NT2/D1 (cell line): ENCODE results near the gene HSPA9.

ENCODE experiments used
- DNase-seq: peaks from one replicate; pipeline ENCODE4 v3.0.0-alpha.2; 2011; ENCODE audit warnings: low read depth, low spot score
- H3K27me3 ChIP-seq: 2 replicates; pipeline ENCODE4 v1.6.0; 2011; ENCODE audit warnings: mild to moderate bottlenecking; ENCODE audit not compliant: insufficient read length, insufficient read depth
- H3K36me3 ChIP-seq: 2 replicates; pipeline ENCODE4 v1.6.1; 2011; ENCODE audit warnings: mild to moderate bottlenecking, low read length, mixed read lengths; ENCODE audit not compliant: insufficient read depth, insufficient read length
- H3K4me1 ChIP-seq: 2 replicates; pipeline ENCODE4 v1.5.1; 2011; ENCODE audit not compliant: insufficient read depth, insufficient read length
- H3K4me3 ChIP-seq: 2 replicates; pipeline ENCODE4 v1.5.1; 2011; ENCODE audit warnings: low read depth; ENCODE audit not compliant: insufficient read length
- H3K9ac ChIP-seq: 2 replicates; pipeline ENCODE4 v1.6.0; 2011; ENCODE audit warnings: low read depth; ENCODE audit not compliant: insufficient read length
- H3K9me3 ChIP-seq: 2 replicates; pipeline ENCODE4 v1.5.1; 2011; ENCODE audit warnings: mild to moderate bottlenecking, low read length; ENCODE audit not compliant: insufficient read depth
- SUZ12 ChIP-seq: IDR thresholded peaks from 2 replicates; pipeline ENCODE4 v1.6.1; 2011; ENCODE audit not compliant: insufficient read length, insufficient read depth; ENCODE audit errors: extremely low read depth
- YY1 ChIP-seq: IDR thresholded peaks from 2 replicates; pipeline ENCODE4 v1.6.1; 2011; ENCODE audit not compliant: insufficient read length, insufficient read depth
- ZNF274 ChIP-seq: IDR thresholded peaks from 2 replicates; pipeline ENCODE4 v1.6.1; 2011; ENCODE audit warnings: mild to moderate bottlenecking, low read depth, low read length

Gene HSPA9

DNA sequence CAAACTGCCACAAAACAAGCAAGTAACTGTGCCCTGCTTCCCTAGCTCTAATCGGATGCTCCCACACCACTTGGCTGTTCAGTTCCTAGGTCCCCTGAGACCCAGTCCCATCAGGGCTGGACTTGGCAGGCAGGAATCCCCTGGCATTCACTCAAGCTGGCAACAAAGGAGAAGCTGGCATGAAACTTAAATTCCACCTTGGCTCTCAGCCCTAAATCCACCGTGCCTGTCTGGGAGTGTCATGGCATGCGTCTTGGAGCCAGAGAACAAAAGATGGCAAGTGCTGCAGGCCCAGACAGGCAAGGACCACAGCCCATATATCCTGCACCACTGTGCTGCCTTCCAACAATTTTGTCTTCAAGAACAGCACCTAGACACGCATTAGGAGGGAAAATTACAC is 70.4 kb downstream of the HSPA9 start:
- H3K9ac ChIP-seq = no peak overlapping the region
- no peak overlapping the region for H3K4me3 ChIP-seq
- TF ChIP-seq SUZ12 (no peak), YY1 (no peak), ZNF274 (no peak)
- H3K4me1 ChIP-seq = no peaks in the 10 kb centered on the region
- no peaks in the 10 kb centered on the region for H3K9me3 ChIP-seq
- no peaks in the 10 kb centered on the region for H3K27me3 ChIP-seq
- H3K36me3 ChIP-seq = peaks cover 31% of the 10 kb centered on the region
- DNase-seq = no peak
